Measurements from ENCODE around the gene URM1.

Gene URM1

GRCh38 chr9:128349772-128350171, 21.4 kb upstream of the URM1 start:
- DNase-seq = no peak

- no peak for DNase-seq
Measured at GRCh38 chr9:128355451-128355850, 15.7 kb upstream of the URM1 start.

GRCh38 chr9:128358090-128358489, 13.1 kb upstream of the URM1 start:
- no peak for DNase-seq

GRCh38 chr9:128358861-128359260, 12.3 kb upstream of the URM1 start:
- no peak for DNase-seq

- no peak for DNase-seq
Measured at GRCh38 chr9:128360826-128361225, 10.3 kb upstream of the URM1 start.

GRCh38 chr9:128361296-128361985, 9.7 kb upstream of the URM1 start:
- DNase-seq = no peak

- DNase-seq = peak; percentile 63 to 71
Measured at GRCh38 chr9:128361986-128362646, 9.1 kb upstream of the URM1 start.

- no peak for DNase-seq
Measured at GRCh38 chr9:128362774-128363173, 8.4 kb upstream of the URM1 start.

- DNase-seq = no peak
Measured at GRCh38 chr9:128365525-128365924, 5.6 kb upstream of the URM1 start.

- no peak for DNase-seq
Measured at GRCh38 chr9:128369024-128369706, 2.0 kb upstream of the URM1 start.

- DNase-seq = no peak
Measured at GRCh38 chr9:128370367-128370751, 815 bp upstream of the URM1 start.

GRCh38 chr9:128371630-128372117, 500 bp downstream of the URM1 start:
- DNase-seq = no peak

- peak in 1 of 2 donors; percentile 10 for DNase-seq
Measured at GRCh38 chr9:128372188-128372641, 1.0 kb downstream of the URM1 start.

GRCh38 chr9:128372784-128373183, 1.6 kb downstream of the URM1 start:
- no peak for DNase-seq

GRCh38 chr9:128374221-128374675, 3.1 kb downstream of the URM1 start:
- DNase-seq = no peak

- no peak for DNase-seq
Measured at GRCh38 chr9:128375865-128376264, 4.7 kb downstream of the URM1 start.

- DNase-seq = no peak
Measured at GRCh38 chr9:128382261-128382660, 11.1 kb downstream of the URM1 start.

- no peak for DNase-seq
Measured at GRCh38 chr9:128383007-128383753, 12.0 kb downstream of the URM1 start.

- DNase-seq = no peak
Measured at GRCh38 chr9:128383791-128384190, 12.6 kb downstream of the URM1 start.

- no peak for DNase-seq
Measured at GRCh38 chr9:128384801-128385495, 13.8 kb downstream of the URM1 start.

- no peak for DNase-seq
Measured at GRCh38 chr9:128385496-128386460, 14.6 kb downstream of the URM1 start.

Data from CD4-positive, alpha-beta T cell treated with Interferon alpha-2 for 1 hour (primary cell).